NCI-H524 (cell line): ENCODE data around the gene MACROD1.
"Not testable (repeated sequence)": the region's sequence is repeated elsewhere in the genome, so short reads cannot be mapped to it uniquely, and the experiment has no call there.

ENCODE experiments used
- DNase-seq, 2 experiments: peaks; one replicate each; lab custom pipeline; 2025; lab: John Stamatoyannopoulos, UW

Gene MACROD1

GRCh38 chr11:64056861-64057260 lies 109.1 kb downstream of the MACROD1 start:
- no peak for DNase-seq

- DNase-seq = peak; percentile 29 to 55
Observed at GRCh38 chr11:64056213-64056785, 109.6 kb downstream of the MACROD1 start.

GRCh38 chr11:64055077-64055476 lies 110.8 kb downstream of the MACROD1 start:
- DNase-seq = no peak

GRCh38 chr11:64053699-64054098 lies 112.2 kb downstream of the MACROD1 start:
- DNase-seq = no peak

- DNase-seq = no peak
Observed at GRCh38 chr11:64052938-64053622, 112.8 kb downstream of the MACROD1 start.

- no peak for DNase-seq
Observed at GRCh38 chr11:64052436-64052835, 113.5 kb downstream of the MACROD1 start.

GRCh38 chr11:64051297-64051696 lies 114.6 kb downstream of the MACROD1 start:
- DNase-seq = no peak

GRCh38 chr11:64049509-64049908 lies 116.4 kb downstream of the MACROD1 start:
- DNase-seq = no peak

GRCh38 chr11:64048042-64048854 lies 117.7 kb downstream of the MACROD1 start:
- peak in 1 of 2 experiments; percentile 39 for DNase-seq

- not testable (repeated sequence) for DNase-seq
Observed at GRCh38 chr11:64047373-64047772, 118.5 kb downstream of the MACROD1 start.

- DNase-seq = no peak
Observed at GRCh38 chr11:64045700-64046099, 120.2 kb downstream of the MACROD1 start.

- DNase-seq = peak; percentile 64 to 84
Observed at GRCh38 chr11:64044730-64045393, 121.1 kb downstream of the MACROD1 start.

GRCh38 chr11:64043545-64043944 lies 122.4 kb downstream of the MACROD1 start:
- DNase-seq = no peak

- DNase-seq = no peak
Observed at GRCh38 chr11:64042301-64042700, 123.6 kb downstream of the MACROD1 start.

- DNase-seq = no peak
Observed at GRCh38 chr11:64041846-64042245, 124.1 kb downstream of the MACROD1 start.

- DNase-seq = no peak
Observed at GRCh38 chr11:64040684-64041322, 125.1 kb downstream of the MACROD1 start.

GRCh38 chr11:64039012-64039665 lies 126.8 kb downstream of the MACROD1 start:
- DNase-seq = no peak

GRCh38 chr11:64038500-64038899 lies 127.4 kb downstream of the MACROD1 start:
- no peak for DNase-seq

GRCh38 chr11:64037027-64037634 lies 128.8 kb downstream of the MACROD1 start:
- no peak for DNase-seq

- DNase-seq = peak in 1 of 2 experiments; percentile 53
Observed at GRCh38 chr11:64036087-64037026, 129.6 kb downstream of the MACROD1 start.
